CD1c-positive myeloid dendritic cell (primary cell): ENCODE data around the gene SPATA17.
A peak's percentile ranks its signal among the peaks of the same experiment; 100 is the strongest.
"Not testable (repeated sequence)": the region's sequence is repeated elsewhere in the genome, so short reads cannot be mapped to it uniquely, and the experiment has no call there.

Experiments
- DNase-seq: peaks from one replicate; pipeline ENCODE4 v3.0.0-alpha.2; 2016; ENCODE audit errors: extremely low spot score

The SPATA17 gene, protein sequence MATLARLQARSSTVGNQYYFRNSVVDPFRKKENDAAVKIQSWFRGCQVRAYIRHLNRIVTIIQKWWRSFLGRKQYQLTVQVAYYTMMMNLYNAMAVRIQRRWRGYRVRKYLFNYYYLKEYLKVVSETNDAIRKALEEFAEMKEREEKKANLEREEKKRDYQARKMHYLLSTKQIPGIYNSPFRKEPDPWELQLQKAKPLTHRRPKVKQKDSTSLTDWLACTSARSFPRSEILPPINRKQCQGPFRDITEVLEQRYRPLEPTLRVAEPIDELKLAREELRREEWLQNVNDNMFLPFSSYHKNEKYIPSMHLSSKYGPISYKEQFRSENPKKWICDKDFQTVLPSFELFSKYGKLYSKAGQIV

GRCh38 chr1:217630711-217631591, at the start of gene SPATA17, which contains the start of gene GPATCH2:
SPATA17 (plus strand) TSS chr1:217631344; CDS start chr1:217631379, 35 bp downstream.
GPATCH2 (minus strand) TSS chr1:217631090; CDS start chr1:217630971, 119 bp downstream.
- DNase-seq, result peak; percentile 91

DNA sequence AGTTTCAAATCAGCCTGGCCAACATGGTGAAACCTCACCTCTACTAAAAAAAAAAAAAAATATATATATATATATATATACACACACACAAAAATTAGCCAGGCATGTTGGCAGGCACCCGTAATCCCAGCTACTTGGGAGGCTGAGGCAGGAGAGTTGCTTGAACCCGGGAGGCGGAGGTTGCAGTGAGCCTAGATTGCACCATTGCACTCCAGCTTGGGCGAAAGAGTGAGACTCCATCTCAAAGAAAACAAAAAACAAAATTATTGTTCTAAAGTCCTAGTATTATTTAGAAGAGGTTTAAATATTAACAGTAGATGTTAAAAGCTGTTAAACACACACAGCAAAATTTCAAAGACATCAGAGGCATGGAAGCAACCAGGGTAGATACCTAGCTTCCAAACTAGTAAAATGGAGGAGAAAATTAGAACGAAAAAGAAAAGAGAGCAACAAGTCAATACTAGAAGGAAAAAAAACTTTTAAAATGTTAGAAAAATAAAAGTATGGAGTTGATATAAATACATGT, 46.8 kb upstream of the SPATA17 start:
- DNase-seq, result not testable (repeated sequence)

DNA sequence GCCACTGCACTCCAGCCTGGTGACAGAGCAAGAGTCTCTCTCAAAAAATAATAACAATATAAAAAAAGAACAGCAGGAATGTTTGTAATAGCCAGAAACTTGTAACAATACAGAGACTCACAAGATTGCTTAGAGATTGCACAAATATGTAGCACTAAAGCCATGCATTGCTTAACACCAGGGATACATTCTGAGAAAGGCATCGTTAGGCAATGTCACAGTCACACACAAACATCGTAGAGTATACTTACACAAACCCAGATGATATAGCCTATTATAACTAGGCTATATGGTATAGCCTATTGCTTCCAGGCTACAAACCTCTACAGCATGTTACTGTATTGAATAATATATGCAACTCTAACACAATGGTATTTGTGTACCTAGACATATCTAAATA, 45.6 kb upstream of the SPATA17 start:
- DNase-seq, result no peak

DNA sequence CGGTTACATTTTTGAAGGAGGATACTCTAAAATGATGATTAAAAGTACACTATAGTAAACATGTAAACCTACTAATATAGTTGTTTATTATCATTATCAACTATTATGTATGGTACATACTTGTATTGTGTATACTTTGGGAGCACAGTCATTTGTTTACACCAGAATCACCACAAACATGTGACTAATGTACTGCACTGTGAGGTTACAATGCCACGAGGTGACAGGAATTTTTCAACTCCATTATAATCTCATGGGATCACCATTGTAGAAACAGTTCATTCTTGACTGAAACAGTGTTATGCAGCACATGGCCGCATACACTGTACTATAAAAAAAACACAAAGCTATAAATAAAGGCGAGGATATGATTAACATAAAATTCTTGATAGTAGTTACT, 44.6 kb upstream of the SPATA17 start:
- DNase-seq, result no peak

DNA sequence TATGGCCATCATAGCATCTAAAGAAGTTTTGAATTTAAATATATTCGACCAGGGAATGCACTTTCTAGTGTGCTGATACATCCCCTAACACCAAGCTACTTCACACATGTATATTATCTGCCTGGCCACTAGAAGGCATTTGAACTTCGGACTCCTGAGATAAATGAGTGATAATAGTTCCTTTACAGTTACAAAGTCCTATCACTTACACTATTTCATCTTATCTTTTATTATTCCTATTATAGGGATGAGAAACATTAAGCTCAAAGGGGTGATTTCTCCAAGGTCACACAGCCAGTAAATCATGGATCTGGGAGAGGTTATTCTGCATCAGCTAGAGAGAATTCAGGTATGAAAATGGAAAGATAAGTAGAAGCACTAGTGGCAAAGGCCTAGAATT, 40.5 kb upstream of the SPATA17 start:
- DNase-seq, result no peak

- no peak for DNase-seq
Measured at GRCh38 chr1:217599154-217599553, 32.0 kb upstream of the SPATA17 start.

- no peak for DNase-seq
Measured at GRCh38 chr1:217602380-217602779, 28.8 kb upstream of the SPATA17 start.

DNA sequence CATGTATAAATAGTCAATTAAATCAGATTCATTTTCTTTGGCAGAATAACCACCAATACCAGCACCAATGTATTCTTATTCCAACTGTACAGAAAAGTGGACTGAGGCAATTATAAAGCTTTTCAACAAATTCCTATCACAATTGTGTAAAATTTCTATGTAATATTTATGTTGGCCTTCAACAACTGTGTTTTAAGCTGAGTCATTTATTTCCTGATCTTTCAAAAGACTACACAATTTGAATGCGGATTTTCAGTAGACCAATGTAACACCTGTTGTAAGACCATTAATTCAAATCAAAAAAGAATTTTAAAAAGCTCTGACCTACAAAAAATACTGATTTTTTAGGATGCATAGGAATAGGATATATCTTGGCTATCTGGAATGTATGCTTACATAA, 25.8 kb upstream of the SPATA17 start:
- no peak for DNase-seq

GRCh38 chr1:217614200-217614712, 16.9 kb upstream of the SPATA17 start:
- no peak for DNase-seq

DNA sequence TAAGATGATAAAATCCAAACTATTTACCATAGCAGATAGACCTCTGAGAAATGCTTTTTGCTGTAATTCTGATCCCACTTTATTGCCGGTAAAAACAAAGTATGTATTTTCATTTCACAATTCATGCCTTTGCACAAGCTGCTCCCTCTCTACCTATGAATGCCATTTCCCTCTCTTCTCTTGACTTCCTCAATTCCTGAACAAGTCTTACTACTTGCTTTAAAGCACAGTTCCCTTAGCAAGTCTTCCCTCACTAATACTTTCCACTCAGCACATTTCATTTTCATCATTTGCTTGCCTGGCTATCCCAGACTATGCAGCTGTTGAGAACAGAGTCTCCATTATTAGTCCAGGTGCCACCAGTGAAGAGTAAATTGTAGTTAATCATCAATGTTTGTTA, 14.0 kb upstream of the SPATA17 start:
- no peak for DNase-seq

DNA sequence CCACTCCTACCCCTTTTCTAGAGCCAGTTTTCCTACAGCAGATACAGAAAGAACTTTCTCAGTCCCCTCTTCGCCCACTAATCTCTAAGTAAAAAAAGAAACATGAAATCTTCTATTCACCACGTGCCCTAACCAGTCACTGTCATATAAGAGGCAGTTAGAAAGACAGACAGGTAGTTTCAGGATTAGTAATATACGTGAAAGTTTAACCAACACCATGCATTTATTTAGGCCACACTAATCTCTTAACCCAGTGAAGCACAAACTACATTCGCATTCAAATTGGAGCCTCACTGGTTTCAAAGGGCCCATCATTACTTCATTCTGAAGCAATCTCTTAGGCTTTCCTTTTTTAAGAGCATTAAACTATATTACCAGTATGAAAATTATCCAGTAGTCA, 10.3 kb upstream of the SPATA17 start:
- DNase-seq, result no peak

DNA sequence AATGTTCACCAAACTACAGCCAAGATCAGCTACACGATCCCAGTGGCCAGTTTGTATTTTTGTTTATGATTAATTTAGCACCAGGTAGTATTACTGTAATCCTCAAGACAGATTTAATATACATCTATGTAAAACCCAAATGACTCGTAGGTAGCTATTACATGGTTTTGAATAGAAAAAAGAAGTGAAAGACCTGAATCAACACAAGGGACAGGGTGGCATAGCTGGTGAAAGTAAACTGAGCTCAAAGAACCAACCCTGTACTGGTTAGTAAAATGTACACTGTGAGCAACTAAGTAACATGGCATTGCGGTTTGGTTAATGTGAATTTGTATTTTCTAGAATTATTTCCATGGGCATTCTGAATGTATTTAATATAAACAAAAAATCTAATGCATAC, 9.1 kb upstream of the SPATA17 start:
- DNase-seq, result no peak

GRCh38 chr1:217626321-217626720, 4.8 kb upstream of the SPATA17 start:
- no peak for DNase-seq

GRCh38 chr1:217627431-217627830, 3.7 kb upstream of the SPATA17 start:
- DNase-seq, result peak; percentile 15

DNA sequence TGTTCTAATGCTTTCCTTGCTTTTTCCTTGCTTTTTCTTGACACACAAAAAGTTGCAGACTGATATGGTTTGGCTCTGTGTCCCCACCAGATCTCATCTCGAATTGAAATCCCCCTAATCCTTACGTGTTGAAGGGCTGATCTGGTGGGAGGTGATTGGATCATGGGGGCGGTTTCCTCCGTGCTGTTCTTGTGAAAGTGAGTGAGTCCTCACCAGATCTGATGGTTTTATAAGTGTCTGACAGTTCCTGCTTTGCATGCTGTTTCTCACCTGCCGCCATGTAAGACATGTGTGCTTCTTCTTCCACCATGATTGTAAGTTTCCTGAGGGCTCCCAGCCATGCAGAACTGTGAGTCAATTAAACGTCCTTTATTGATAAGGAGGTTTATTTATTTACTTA, 11.3 kb downstream of the SPATA17 start:
- no peak for DNase-seq

GRCh38 chr1:217647791-217648190, 16.6 kb downstream of the SPATA17 start:
- DNase-seq, result no peak

GRCh38 chr1:217650674-217651073, 19.5 kb downstream of the SPATA17 start:
- no peak for DNase-seq

DNA sequence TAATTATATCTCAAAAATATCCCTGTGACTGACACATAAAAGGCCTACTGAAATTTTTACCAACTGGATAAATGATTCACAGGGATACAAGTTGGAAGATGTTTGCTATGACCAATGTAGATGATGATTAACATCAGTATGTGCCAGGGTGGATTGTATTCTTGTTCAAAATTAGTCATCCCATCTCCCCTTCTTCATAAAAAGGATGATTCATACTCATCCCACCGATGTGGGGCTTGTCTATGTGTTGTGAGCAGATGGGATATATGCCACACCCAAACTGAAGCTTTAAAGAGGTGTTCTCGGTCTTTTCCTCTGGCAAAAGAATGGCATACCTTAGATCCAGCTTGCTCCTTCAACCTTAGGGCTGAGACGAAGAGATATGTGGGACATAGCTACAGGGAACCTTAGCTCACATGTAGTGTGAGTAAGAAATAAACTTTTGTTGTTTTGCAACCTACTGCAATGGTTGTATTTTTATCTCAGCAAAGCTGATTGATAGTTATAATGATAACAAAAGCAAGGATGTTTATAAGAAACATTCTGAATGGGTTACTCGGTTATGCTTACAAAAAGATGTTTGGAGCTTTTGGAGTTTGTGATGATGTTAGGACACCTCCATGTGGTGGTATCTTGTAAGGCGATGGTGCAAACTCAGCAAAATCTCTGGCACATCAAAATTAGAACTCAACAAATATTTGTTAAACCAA, 29.4 kb downstream of the SPATA17 start:
- no peak for DNase-seq

GRCh38 chr1:217661407-217661806, 30.3 kb downstream of the SPATA17 start:
- DNase-seq, result no peak

GRCh38 chr1:217668351-217668940, 37.3 kb downstream of the SPATA17 start:
- no peak for DNase-seq

GRCh38 chr1:217673387-217673786, 42.2 kb downstream of the SPATA17 start:
- DNase-seq, result peak; percentile 76
